GM12878 (cell line): Measurements from ENCODE around the gene TMEM59. TPM values are rescaled to one million over a fixed set of nuclear protein-coding genes. Genes with fewer than 3 reads are reported as not detected.

Source experiments
- ATAC-seq: fragments of 200-7000 bp; cut with Tn5 transposase; 3 replicates; pipeline ENCODE4 v1.9.1; 2020; ENCODE audit warnings: mild to moderate bottlenecking, moderate library complexity
- BruUV-seq: library from RNA; stranded (reverse); fragments of 400-500 nt; replicated peaks from 2 replicates; lab custom pipeline; 2021; lab: Mats Ljungman, UMichigan
- CTCF ChIA-PET: fragments of 300-600 bp; sonication (Branson Sonifier 250); formaldehyde crosslinking; extraction: SDS; loops from one replicate; lab custom pipeline; 2021; ENCODE audit warnings: inconsistent platforms; lab: Yijun Ruan, JAX
- POLR2A ChIA-PET: fragments of 350-600 bp; formaldehyde crosslinking; extraction: SDS; loops from one replicate; lab custom pipeline; 2021; ENCODE audit warnings: inconsistent platforms; lab: Charles Lee
- RAD21 ChIA-PET: fragments of 300-600 bp; sonication (Branson Sonifier 250); formaldehyde crosslinking; loops from one replicate; lab custom pipeline; 2023; ENCODE audit warnings: antibody characterized with exemption; ENCODE audit not compliant: unreplicated experiment; lab: Charles Lee
- SMC1A ChIA-PET: fragments of 300-600 bp; sonication (Branson Sonifier 250); formaldehyde crosslinking; loops from one replicate; lab custom pipeline; 2023; ENCODE audit not compliant: unreplicated experiment, uncharacterized antibody; lab: Charles Lee
- DNase-seq: peaks from one replicate; pipeline ENCODE4 v3.0.0-alpha.2; 2011; ENCODE audit warnings: low read depth, low spot score
- FAIRE-seq: peaks from 3 replicates; lab custom pipeline; 2011; peaks lifted over from hg19 to GRCh38; lab: Jason Lieb, UNC
- H2AFZ ChIP-seq: 2 replicates; pipeline ENCODE4 v1.6.0; 2011; ENCODE audit warnings: low read depth, low read length, control low read depth; ENCODE audit not compliant: control insufficient read depth
- H3K27ac ChIP-seq: 2 replicates; pipeline ENCODE4 v1.5.1; 2011; ENCODE audit warnings: control low read depth; ENCODE audit not compliant: control insufficient read depth, insufficient read depth
- H3K27me3 ChIP-seq, 2 experiments: replicated peaks in 1 of 2; 2 replicates each; pipeline versions ENCODE4 v1.6.0 to v1.6.1; 2011; ENCODE audit warnings: low read length in 1 of 2; ENCODE audit not compliant: control insufficient read depth in 2 of 2, insufficient read depth in 2 of 2
- H3K36me3 ChIP-seq, 2 experiments: 2 replicates each; pipeline ENCODE4 v1.5.1; 2011; ENCODE audit warnings: low read length in 1 of 2; ENCODE audit not compliant: control insufficient read depth in 2 of 2, insufficient read depth in 2 of 2
- H3K4me1 ChIP-seq: 2 replicates; pipeline ENCODE4 v1.6.1; 2011; ENCODE audit warnings: mild to moderate bottlenecking, low read length, moderate library complexity, mixed read lengths; ENCODE audit not compliant: control insufficient read depth, insufficient read depth
- H3K4me2 ChIP-seq: 2 replicates; pipeline ENCODE4 v1.6.0; 2011; ENCODE audit warnings: control low read depth; ENCODE audit not compliant: control insufficient read depth, insufficient read depth
- H3K4me3 ChIP-seq: fragments of 200-600 bp; sonication (generic); 2 replicates; pipeline ENCODE4 v1.5.1; 2016
- H3K79me2 ChIP-seq: 2 replicates; pipeline ENCODE4 v1.6.0; 2011; ENCODE audit warnings: low read length; ENCODE audit not compliant: control insufficient read depth, insufficient read depth
- H3K9ac ChIP-seq: 2 replicates; pipeline ENCODE4 v1.8.0; 2011; ENCODE audit warnings: low read length, control low read depth, mixed read lengths; ENCODE audit not compliant: control insufficient read depth, insufficient read depth
- H3K9me3 ChIP-seq: replicated peaks from 3 replicates; pipeline ENCODE4 v1.5.1; 2011; ENCODE audit warnings: mild to moderate bottlenecking, low read length; ENCODE audit not compliant: control insufficient read depth, insufficient read depth
- H4K20me1 ChIP-seq: 2 replicates; pipeline ENCODE4 v1.6.0; 2011; ENCODE audit not compliant: control insufficient read depth, insufficient read depth
- BHLHE40 ChIP-seq, 2 experiments: fragments of 450-650 bp in 1 of 2; IDR thresholded peaks; 2 replicates each; pipeline ENCODE4 v1.6.1; 2011 to 2017; ENCODE audit warnings: low read depth in 2 of 2, borderline replicate concordance in 1 of 2, improper control_type of control experiment in 1 of 2, low read length in 1 of 2, mild to moderate bottlenecking in 1 of 2
- BMI1 ChIP-seq: fragments of 450-650 bp; IDR thresholded peaks from 2 replicates; pipeline ENCODE4 v1.6.1; 2016; ENCODE audit warnings: mild to moderate bottlenecking, moderate library complexity, borderline replicate concordance
- BRCA1 ChIP-seq: IDR thresholded peaks from 2 replicates; pipeline ENCODE4 v1.6.1; 2011; ENCODE audit warnings: low read depth, low read length, improper control_type of control experiment
- EED ChIP-seq: sonication (generic); IDR thresholded peaks from 2 replicates; pipeline ENCODE4 v1.6.1; 2016; ENCODE audit warnings: antibody characterized with exemption, low read depth
- ESRRA ChIP-seq: IDR thresholded peaks from 2 replicates; pipeline ENCODE4 v1.6.1; 2012; ENCODE audit warnings: mild to moderate bottlenecking, low read length, improper control_type of control experiment
- GABPA ChIP-seq: IDR thresholded peaks from 2 replicates; pipeline ENCODE4 v1.6.1; 2014; ENCODE audit warnings: antibody characterized with exemption, low read depth, mild to moderate bottlenecking, inconsistent platforms
- IKZF2 ChIP-seq, 2 experiments: fragments of 450-650 bp; IDR thresholded peaks; 2 replicates each; pipeline ENCODE4 v1.6.1; 2017; ENCODE audit warnings: mild to moderate bottlenecking in 2 of 2, moderate library complexity in 2 of 2
- MXI1 ChIP-seq: fragments of 150-350 bp; IDR thresholded peaks from 2 replicates; pipeline ENCODE4 v1.6.1; 2011; ENCODE audit warnings: low read depth, mild to moderate bottlenecking, inconsistent platforms, low read length, improper control_type of control experiment
- MYC ChIP-seq: IDR thresholded peaks from 2 replicates; pipeline ENCODE4 v1.6.1; 2011; ENCODE audit warnings: mild to moderate bottlenecking, low read length, moderate library complexity, inconsistent platforms; ENCODE audit not compliant: insufficient read depth, insufficient replicate concordance, insufficient read length, severe bottlenecking
- NFYB ChIP-seq: IDR thresholded peaks from 2 replicates; pipeline ENCODE4 v1.6.1; 2011; ENCODE audit warnings: low read depth, mild to moderate bottlenecking, low read length, improper control_type of control experiment, moderate library complexity; ENCODE audit not compliant: insufficient read depth
- RB1 ChIP-seq: fragments of 450-650 bp; formaldehyde crosslinking; IDR thresholded peaks from 2 replicates; pipeline ENCODE4 v1.6.1; 2017; ENCODE audit warnings: mild to moderate bottlenecking, borderline replicate concordance
- SRF ChIP-seq, 2 experiments: IDR thresholded peaks; 2 replicates each; pipeline ENCODE4 v1.6.1; 2011; ENCODE audit warnings: low read depth in 2 of 2, low read length in 2 of 2, mild to moderate bottlenecking in 1 of 2, moderate library complexity in 1 of 2
- TAF1 ChIP-seq: IDR thresholded peaks from 2 replicates; pipeline ENCODE4 v1.6.1; 2011; ENCODE audit warnings: mild to moderate bottlenecking, low read depth, low read length, borderline replicate concordance
- YBX1 ChIP-seq: fragments of 450-650 bp; IDR thresholded peaks from 2 replicates; pipeline ENCODE4 v1.6.1; 2016; ENCODE audit warnings: antibody characterized with exemption
- WGBS: methylation state at CpG from one replicate; pipeline ENCODE4 v1.1.6; 2016; ENCODE audit warnings: low lambda C conversion rate; ENCODE audit not compliant: insufficient replicate concordance, insufficient coverage; ENCODE audit errors: missing lambda C conversion rate; 5-methylcytosine and 5-hydroxymethylcytosine counted together
- in situ Hi-C: fragments of 300-500 bp; cut with MboI; formaldehyde crosslinking; loops from 9 replicates; pipeline ENCODE4 v1.14.3; 2018; ENCODE audit warnings: mixed read lengths
- intact Hi-C: fragments of 100-400 bp; cut with micrococcal nuclease; formaldehyde crosslinking; loops from one replicate; pipeline ENCODE4 v1.14.2; 2022; ENCODE audit not compliant: unreplicated experiment
- polyA plus RNA-seq, 11 experiments: library from polyadenylated mRNA; depleted of rRNA in 4 of 11; unstranded in 6 of 11; stranded (reverse) in 5 of 11; fragments of >200 nt; fragmentation: Nextera tagmentation in 4 of 11; fragmentation: Illumina TruSeq in 1 of 11; extraction: Ambion mirVana in 4 of 11; extraction: Trizol in 1 of 11; gene quantifications; 1 replicate in 1 of 11; 2 replicates in 10 of 11; pipeline versions ENCODE4 v1.2.1 to v1.2.3, GENCODE V29; 2011 to 2016; ENCODE audit warnings: inconsistent platforms in 2 of 11, missing spikeins in 2 of 11, low read depth in 1 of 11
- total RNA-seq, 4 experiments: library from RNA; depleted of rRNA in 3 of 4; stranded (reverse); fragments of >200 nt in 3 of 4; fragmentation: Illumina TruSeq in 1 of 4; extraction: Trizol in 1 of 4; gene quantifications; 2 replicates each; pipeline versions ENCODE4 v1.2.1 to v1.2.3, GENCODE V29; 2013 to 2021
- TF ChIP-seq, protein P1 (sequence below): fragments of 450-650 bp; IDR thresholded peaks from 2 replicates; pipeline ENCODE4 v1.6.1; 2016; ENCODE audit warnings: mild to moderate bottlenecking
- TF ChIP-seq, protein P2 (sequence below): IDR thresholded peaks from 2 replicates; pipeline ENCODE4 v1.6.1; 2011; ENCODE audit warnings: borderline replicate concordance, low read depth, mild to moderate bottlenecking, moderate library complexity, mixed read lengths, low read length; ENCODE audit not compliant: insufficient read depth; ENCODE audit errors: extremely low read length
- TF ChIP-seq, protein P3 (sequence below): IDR thresholded peaks from 2 replicates; pipeline ENCODE4 v1.6.1; 2011; ENCODE audit warnings: mild to moderate bottlenecking, low read depth, low read length, moderate library complexity; ENCODE audit not compliant: insufficient replicate concordance
- TF ChIP-seq, protein P4 (sequence below): IDR thresholded peaks from 2 replicates; pipeline ENCODE4 v1.6.1; 2012; ENCODE audit warnings: low read depth, low read length, improper control_type of control experiment

TMEM59 gene
- total and polyA plus RNA-seq, 10 of the 15 experiments (the other 5 are each of a cell fraction or from before 2014, with no cell fraction given), result 69.9 to 273 (median 111) TPM

DNA sequence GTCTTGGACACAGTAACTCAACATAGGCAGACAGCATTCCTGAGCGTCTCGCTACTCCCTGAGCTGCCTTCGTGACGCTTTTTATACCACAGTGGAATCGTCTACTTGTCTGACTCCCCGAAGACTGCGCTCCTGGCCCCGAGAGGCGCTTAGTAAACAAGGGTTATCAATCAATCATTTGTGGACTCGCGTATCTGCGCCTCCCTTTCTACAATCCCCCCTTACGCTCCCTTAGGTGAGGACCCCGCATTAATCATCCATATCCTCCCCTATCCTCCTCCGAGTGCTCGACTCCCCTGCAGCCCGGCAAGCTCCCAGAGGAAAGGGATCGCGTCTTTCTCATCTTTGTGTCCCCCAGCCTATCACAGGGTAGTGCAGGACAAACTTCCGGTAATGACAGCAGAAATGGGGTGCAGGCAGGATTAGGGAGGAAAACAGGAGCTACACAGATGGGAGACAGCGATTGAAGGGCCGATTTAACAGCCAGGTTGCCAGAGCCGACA, 522 bp downstream of the TMEM59 start:
- peaks cover 66% of the 10 kb centered on the region for H3K79me2 ChIP-seq
- RAD21 ChIA-PET, result interaction anchor here (0.7 to 2.0 kb wide), 7 partner anchors 8 to 107 kb away, joined by 3 to 10 read pairs (median 3); partner anchors contain the start of genes IFT25 and LRRC42
- H3K9me3 ChIP-seq, result no peaks in the 10 kb centered on the region
- DNase-seq (no peak), FAIRE-seq (no peak), ATAC-seq (peak; percentile 51)
- peak overlapping the region; percentile 94 for H2AFZ ChIP-seq
- no peaks in the 10 kb centered on the region for H4K20me1 ChIP-seq
- no peaks in the 10 kb centered on the region for H3K27me3 ChIP-seq
- in situ Hi-C loops, result loop anchor here (25.0 kb wide), 1 partner anchor 190 kb away; no protein-coding TSS in a partner anchor
- peak overlapping the region; percentile 92 for H3K4me3 ChIP-seq
- peaks cover 12% of the 10 kb centered on the region for H3K4me1 ChIP-seq
- H3K9ac ChIP-seq, result peak overlapping the region; percentile 93
- SMC1A ChIA-PET, result interaction anchor here (1.1 to 3.4 kb wide), 4 partner anchors 9 to 190 kb away, joined by 3 to 8 read pairs (median 4); partner anchors contain the start of genes IFT25 and LRRC42
- WGBS, result 1% methylated on average over 23 of the region's 23 CpGs
- H3K36me3 ChIP-seq, result no peaks in the 10 kb centered on the region; a peak in 1 of 4 replicates
- BruUV-seq, result TSS peak; percentile 63
- intact Hi-C loops, result loop anchor here (2.0 to 10.0 kb wide), 6 partner anchors 106 to 750 kb away; partner anchors contain the start of genes LRRC42, NDC1, SSBP3 and TTC22
- H3K4me2 ChIP-seq, result peak overlapping the region; percentile 43
- CTCF ChIA-PET, result interaction anchor here (0.6 to 5.4 kb wide), 11 partner anchors 9 to 209 kb away, joined by 3 to 27 read pairs (median 3); partner anchors contain the start of gene IFT25
- POLR2A ChIA-PET, result interaction anchor here (0.9 to 4.7 kb wide), 9 partner anchors 10 to 833 kb away, joined by 3 to 32 read pairs (median 3); partner anchors contain the start of genes IFT25, LRRC42 and NDC1
- peak overlapping the region; percentile 88 for H3K27ac ChIP-seq
- TF ChIP-seq BHLHE40 (IDR thresholded peaks at IDR 0.05; ENCODE audit: borderline replicate concordance in 1 of 2, low read depth in 2 of 2, low read length in 1 of 2) (no peak), GABPA (0 out of 2 replicates have a peak, but pooled peaks have one; percentile 33), BRCA1 (no peak), NFYB (peak; percentile 94), EED (0 out of 2 replicates have a peak, but pooled peaks have one; percentile 46), BMI1 (no peak), MXI1 (no peak), MYC (no peak), IKZF2 (IDR thresholded peaks at IDR 0.05) (no peak), ESRRA (no peak), SRF (IDR thresholded peaks at IDR 0.05; ENCODE audit: low read depth in 2 of 2, low read length in 2 of 2) (no peak), TAF1 (no peak), YBX1 (no peak), RB1 (no peak)
- TF ChIP-seq, protein P1, sequence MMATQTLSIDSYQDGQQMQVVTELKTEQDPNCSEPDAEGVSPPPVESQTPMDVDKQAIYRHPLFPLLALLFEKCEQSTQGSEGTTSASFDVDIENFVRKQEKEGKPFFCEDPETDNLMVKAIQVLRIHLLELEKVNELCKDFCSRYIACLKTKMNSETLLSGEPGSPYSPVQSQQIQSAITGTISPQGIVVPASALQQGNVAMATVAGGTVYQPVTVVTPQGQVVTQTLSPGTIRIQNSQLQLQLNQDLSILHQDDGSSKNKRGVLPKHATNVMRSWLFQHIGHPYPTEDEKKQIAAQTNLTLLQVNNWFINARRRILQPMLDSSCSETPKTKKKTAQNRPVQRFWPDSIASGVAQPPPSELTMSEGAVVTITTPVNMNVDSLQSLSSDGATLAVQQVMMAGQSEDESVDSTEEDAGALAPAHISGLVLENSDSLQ, result peak; percentile 61
- TF ChIP-seq, protein P2, sequence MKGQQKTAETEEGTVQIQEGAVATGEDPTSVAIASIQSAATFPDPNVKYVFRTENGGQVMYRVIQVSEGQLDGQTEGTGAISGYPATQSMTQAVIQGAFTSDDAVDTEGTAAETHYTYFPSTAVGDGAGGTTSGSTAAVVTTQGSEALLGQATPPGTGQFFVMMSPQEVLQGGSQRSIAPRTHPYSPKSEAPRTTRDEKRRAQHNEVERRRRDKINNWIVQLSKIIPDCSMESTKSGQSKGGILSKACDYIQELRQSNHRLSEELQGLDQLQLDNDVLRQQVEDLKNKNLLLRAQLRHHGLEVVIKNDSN, result no peak
- TF ChIP-seq, protein P3, sequence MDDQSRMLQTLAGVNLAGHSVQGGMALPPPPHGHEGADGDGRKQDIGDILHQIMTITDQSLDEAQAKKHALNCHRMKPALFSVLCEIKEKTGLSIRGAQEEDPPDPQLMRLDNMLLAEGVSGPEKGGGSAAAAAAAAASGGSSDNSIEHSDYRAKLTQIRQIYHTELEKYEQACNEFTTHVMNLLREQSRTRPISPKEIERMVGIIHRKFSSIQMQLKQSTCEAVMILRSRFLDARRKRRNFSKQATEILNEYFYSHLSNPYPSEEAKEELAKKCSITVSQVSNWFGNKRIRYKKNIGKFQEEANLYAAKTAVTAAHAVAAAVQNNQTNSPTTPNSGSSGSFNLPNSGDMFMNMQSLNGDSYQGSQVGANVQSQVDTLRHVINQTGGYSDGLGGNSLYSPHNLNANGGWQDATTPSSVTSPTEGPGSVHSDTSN, result peak; percentile 13
- TF ChIP-seq, protein P4, sequence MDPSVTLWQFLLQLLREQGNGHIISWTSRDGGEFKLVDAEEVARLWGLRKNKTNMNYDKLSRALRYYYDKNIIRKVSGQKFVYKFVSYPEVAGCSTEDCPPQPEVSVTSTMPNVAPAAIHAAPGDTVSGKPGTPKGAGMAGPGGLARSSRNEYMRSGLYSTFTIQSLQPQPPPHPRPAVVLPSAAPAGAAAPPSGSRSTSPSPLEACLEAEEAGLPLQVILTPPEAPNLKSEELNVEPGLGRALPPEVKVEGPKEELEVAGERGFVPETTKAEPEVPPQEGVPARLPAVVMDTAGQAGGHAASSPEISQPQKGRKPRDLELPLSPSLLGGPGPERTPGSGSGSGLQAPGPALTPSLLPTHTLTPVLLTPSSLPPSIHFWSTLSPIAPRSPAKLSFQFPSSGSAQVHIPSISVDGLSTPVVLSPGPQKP, result no peak
